Motor neuron (in vitro differentiated cells): ENCODE results near the gene PLEKHG5. TPM values are rescaled to one million over a fixed set of nuclear protein-coding genes. Genes with fewer than 3 reads are reported as not detected.

Experiments
- ATAC-seq, 8 experiments: fragments of 200-7000 bp; cut with Tn5 transposase; replicated peaks in 6 of 8; 2 replicates each; pipeline ENCODE4 v1.8.0; 2021; ENCODE audit warnings: mild to moderate bottlenecking in 8 of 8, moderate library complexity in 8 of 8
- H3K27ac ChIP-seq, 2 donors: fragments of 250-450 bp; sonication (Bioruptor Pico); 2 replicates each; pipeline ENCODE4 v1.9.0; 2021; ENCODE audit warnings: antibody characterized with exemption in 2 of 2, mild to moderate bottlenecking in 2 of 2, moderate library complexity in 1 of 2
- H3K4me1 ChIP-seq, 2 donors: fragments of 250-450 bp; sonication (Bioruptor Pico); replicated peaks in 1 of 2; 2 replicates each; pipeline ENCODE4 v1.6.1; 2021; ENCODE audit warnings: antibody characterized with exemption in 2 of 2, mild to moderate bottlenecking in 2 of 2, moderate library complexity in 1 of 2
- H3K4me3 ChIP-seq, 5 donors: fragments of 250-450 bp; sonication (Bioruptor Pico); 2 replicates each; pipeline ENCODE4 v1.9.0; 2021; ENCODE audit warnings: antibody characterized with exemption in 5 of 5, mild to moderate bottlenecking in 5 of 5, moderate library complexity in 4 of 5
- WGBS, 10 experiments: fragments of 450-650 bp; shearing (Covaris generic); methylation state at CpG; one replicate each; pipeline ENCODE4 v1.0.0; 2022; 5-methylcytosine and 5-hydroxymethylcytosine counted together
- in situ Hi-C, 9 experiments: fragments of 400-800 bp; cut with MboI; loops; one replicate each; pipeline ENCODE4 v1.15.0; 2021; ENCODE audit warnings: low sequenced_read_pairs in 9 of 9, low pct_unique_long_range_greater_than_20kb in 2 of 9; ENCODE audit not compliant: unreplicated experiment in 9 of 9
- total RNA-seq, 8 experiments: library from RNA; unstranded; fragments of 300-600 nt; gene quantifications; 2 replicates each; pipeline versions ENCODE4 v1.2.3 to v1.2.4, GENCODE V29; 2022

Gene PLEKHG5
- total RNA-seq, 8 experiments from 2014 or later, result 1.7 to 16.7 (median 8.4) TPM

GRCh38 chr1:6419804-6420453, 71.5 kb downstream of the PLEKHG5 start, which contains the start of gene HES2:
TSS of gene HES2 (minus strand) at chr1:6419919. CDS start at chr1:6419820, 99 bp downstream.
- Histone ChIP-seq H3K27ac (no peak within 1 kb of the TSS), H3K4me1 (peaks cover 5 to 8% of the 10 kb centered on the region in 2 donors), H3K4me3 (peak within 1 kb of the TSS; percentile 5 to 25 (median 18))
- in situ Hi-C loops, result no loop called here
- WGBS, 10 experiments, result 1 to 13% (median 7%) methylated on average over 3 to 18 of the region's 62 CpGs; no CpG with 5 or more reads in 6 of the 10 experiments
- ATAC-seq, result peak; percentile 24 to 63 (median 58)

DNA sequence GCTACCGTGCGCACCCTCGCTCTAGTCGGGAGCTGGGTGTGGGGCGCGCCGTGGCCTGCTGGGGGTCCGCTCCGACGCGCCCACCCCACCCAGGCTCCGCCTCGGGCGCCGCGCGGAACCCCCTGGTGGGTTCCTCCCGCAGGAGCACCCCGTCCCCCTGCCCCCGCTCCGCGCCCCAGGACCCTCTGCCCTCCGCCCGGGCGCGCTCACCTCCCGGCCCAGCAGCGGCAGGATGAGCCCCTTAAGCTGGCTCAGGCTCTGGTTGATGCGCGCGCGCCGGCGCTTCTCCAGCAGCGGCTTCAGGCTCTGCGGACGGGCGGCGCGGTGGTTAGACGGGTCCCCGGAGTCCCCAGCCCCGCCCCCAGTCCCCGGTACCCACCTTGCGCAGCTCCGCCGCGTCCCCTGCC, 72.1 kb downstream of the PLEKHG5 start:
- Histone ChIP-seq H3K27ac (no peak overlapping the region), H3K4me3 (peak overlapping the region; percentile 5 to 25 (median 18)), H3K4me1 (peaks cover 7 to 11% of the 10 kb centered on the region in 2 donors)
- in situ Hi-C loops, result no loop called here
- peak in 7 of 8 experiments; percentile 1 to 39 (median 20) for ATAC-seq
- 0% methylated on average over 4 of the region's 48 CpGs; no CpG with 5 or more reads in 9 of the 10 experiments for WGBS, 10 experiments

DNA sequence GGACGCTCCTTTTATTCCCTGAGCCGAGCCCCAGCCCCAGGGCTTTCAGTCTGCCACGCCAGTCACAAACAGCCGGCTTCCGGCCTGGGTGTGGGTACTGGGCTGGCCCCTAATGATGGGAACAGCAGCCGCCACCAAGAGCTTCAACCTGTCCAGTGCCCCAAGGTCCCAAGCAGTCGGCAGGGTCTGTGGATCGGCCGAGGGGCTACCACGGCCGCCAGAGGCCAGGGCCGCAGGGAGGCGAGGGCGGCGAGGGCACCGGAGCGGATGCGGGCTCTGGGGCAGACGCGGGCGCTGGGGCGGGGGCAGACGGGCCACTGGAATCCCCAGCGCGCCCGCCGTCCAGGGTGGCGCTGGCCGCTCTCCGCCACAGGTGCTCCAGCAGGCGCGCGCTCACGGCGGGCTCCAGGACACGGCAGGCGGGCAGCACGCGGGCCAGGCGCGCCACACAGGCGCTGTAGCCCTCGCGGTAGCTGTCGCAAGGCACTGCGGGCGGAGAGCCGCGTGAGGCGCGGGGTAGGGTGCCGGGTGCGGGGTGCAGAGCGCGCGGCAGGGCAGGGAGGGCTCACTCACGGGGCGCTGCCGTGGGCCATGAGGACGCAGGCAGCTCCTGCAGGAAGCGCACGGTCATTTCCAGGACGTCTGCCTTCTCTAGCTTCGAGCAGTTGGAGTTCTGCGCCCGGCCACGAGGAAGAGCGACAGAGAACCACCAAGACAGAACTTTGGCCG, 72.6 kb downstream of the PLEKHG5 start:
- in situ Hi-C loops, result no loop called here
- peak in 1 of 8 experiments; percentile 2 for ATAC-seq
- WGBS, 10 experiments, result 17 to 47% (median 25%) methylated on average over 3 to 4 of the region's 69 CpGs; no CpG with 5 or more reads in 6 of the 10 experiments
- Histone ChIP-seq H3K4me1 (peaks cover 8 to 14% of the 10 kb centered on the region in 2 donors), H3K27ac (no peak overlapping the region), H3K4me3 (peak overlapping the region in 1 of 5 donors; percentile 25)

GRCh38 chr1:6417961-6418667, 73.4 kb downstream of the PLEKHG5 start:
- in situ Hi-C loops, result no loop called here
- ATAC-seq, result no peak
- Histone ChIP-seq H3K27ac (no peak overlapping the region), H3K4me3 (no peak overlapping the region), H3K4me1 (peaks cover 8 to 14% of the 10 kb centered on the region in 2 donors)
- WGBS, 10 experiments, result 58 to 78% (median 63%) methylated on average over 2 to 6 of the region's 8 CpGs; no CpG with 5 or more reads in 6 of the 10 experiments

Other genes with a start within 250 kb of the PLEKHG5 start
- under 1 TPM in 3 of 8 experiments, not detected in 5; 0.37 to 0.66 (median 0.42) TPM for gene HES3, start 247.5 kb downstream of the PLEKHG5 start, total RNA-seq
- gene GPR153, start 230.6 kb downstream of the PLEKHG5 start, total RNA-seq, result 10 to 100 TPM; 13.0 to 44.0 (median 15.3) TPM
- gene ACOT7, start 97.9 kb downstream of the PLEKHG5 start, total RNA-seq, result 100 to 1,000 TPM in 2 of 8 experiments, 10 to 100 TPM in 5, 1 to 10 TPM in 1; 6.9 to 127 (median 80.5) TPM
- gene HES2, start 71.7 kb downstream of the PLEKHG5 start, total RNA-seq, result 1 to 10 TPM in 4 of 8 experiments, under 1 TPM in 4; 0.14 to 7.8 (median 0.98) TPM
- gene ESPN, start 66.9 kb downstream of the PLEKHG5 start, total RNA-seq, result 1 to 10 TPM in 5 of 8 experiments, under 1 TPM in 2, not detected in 1; 0.87 to 3.4 (median 1.4) TPM
- 1 to 10 TPM; 1.4 to 9.1 (median 5.0) TPM for gene TNFRSF25, start 25.5 kb downstream of the PLEKHG5 start, total RNA-seq
- gene NOL9, start 62.8 kb upstream of the PLEKHG5 start, total RNA-seq, result 10 to 100 TPM; 12.9 to 35.2 (median 14.9) TPM
- gene TAS1R1, start 63.6 kb upstream of the PLEKHG5 start, total RNA-seq, result under 1 TPM in 7 of 8 experiments, not detected in 1; 0.22 to 0.82 (median 0.33) TPM
- 10 to 100 TPM; 21.9 to 44.4 (median 27.8) TPM for gene ZBTB48, start 88.3 kb upstream of the PLEKHG5 start, total RNA-seq
- gene KLHL21, start 111.2 kb upstream of the PLEKHG5 start, total RNA-seq, result 10 to 100 TPM in 6 of 8 experiments, 1 to 10 TPM in 2; 7.0 to 38.3 (median 12.6) TPM
- gene PHF13, start 122.1 kb upstream of the PLEKHG5 start, total RNA-seq, result 10 to 100 TPM in 4 of 8 experiments, 1 to 10 TPM in 4; 7.3 to 17.1 (median 10.1) TPM
- gene THAP3, start 133.2 kb upstream of the PLEKHG5 start, total RNA-seq, result 10 to 100 TPM; 12.8 to 47.5 (median 30.1) TPM
- gene DNAJC11, start 210.1 kb upstream of the PLEKHG5 start, total RNA-seq, result 10 to 100 TPM; 25.9 to 87.2 (median 45.7) TPM